Loucy (cell line): Measurements from ENCODE around the gene EPHA5.

Experiments
- H2AFZ ChIP-seq: fragments of 200-600 bp; sonication (generic); 2 replicates; pipeline ENCODE4 v1.6.0; 2016; ENCODE audit warnings: antibody characterized with exemption, mild to moderate bottlenecking, low read length, moderate library complexity
- H3F3A ChIP-seq: fragments of 200-600 bp; 2 replicates; pipeline ENCODE4 v1.6.0; 2016; ENCODE audit warnings: antibody characterized with exemption, low read depth, mild to moderate bottlenecking
- H3K27me3 ChIP-seq: fragments of 200-600 bp; sonication (generic); 2 replicates; pipeline ENCODE4 v1.6.1; 2014; ENCODE audit warnings: low read length, mild to moderate bottlenecking; ENCODE audit not compliant: insufficient read depth, poor library complexity, severe bottlenecking
- H3K36me3 ChIP-seq: fragments of 200-600 bp; sonication (generic); 2 replicates; pipeline ENCODE4 v1.6.1; 2016; ENCODE audit warnings: low read length; ENCODE audit not compliant: insufficient read depth
- H3K4me1 ChIP-seq: fragments of 200-600 bp; sonication (generic); 2 replicates; pipeline ENCODE4 v1.5.1; 2014; ENCODE audit warnings: low read length, mild to moderate bottlenecking; ENCODE audit not compliant: insufficient read depth, poor library complexity, severe bottlenecking
- H3K4me2 ChIP-seq: fragments of 200-600 bp; sonication (generic); 2 replicates; pipeline ENCODE4 v1.6.0; 2014; ENCODE audit warnings: antibody characterized with exemption, low read length, low read depth, mild to moderate bottlenecking; ENCODE audit not compliant: poor library complexity, severe bottlenecking
- H3K4me3 ChIP-seq: fragments of 200-600 bp; sonication (generic); 2 replicates; pipeline ENCODE4 v1.5.1; 2014; ENCODE audit warnings: low read length, mild to moderate bottlenecking, mixed read lengths; ENCODE audit not compliant: poor library complexity, severe bottlenecking
- H3K79me2 ChIP-seq: fragments of 200-600 bp; sonication (generic); 2 replicates; pipeline ENCODE4 v1.6.1; 2014; ENCODE audit warnings: low read length; ENCODE audit not compliant: insufficient read depth
- H3K9ac ChIP-seq: fragments of 200-600 bp; sonication (generic); 2 replicates; pipeline ENCODE4 v1.6.0; 2014; ENCODE audit warnings: mild to moderate bottlenecking, low read depth, low read length, moderate library complexity; ENCODE audit not compliant: poor library complexity, severe bottlenecking
- H3K9me2 ChIP-seq: fragments of 200-600 bp; sonication (generic); replicated peaks from 2 replicates; pipeline ENCODE4 v1.6.1; 2016; ENCODE audit warnings: low read depth, low read length, mixed read lengths
- H3K9me3 ChIP-seq: fragments of 200-600 bp; sonication (generic); 2 replicates; pipeline ENCODE4 v1.6.1; 2014; ENCODE audit warnings: mild to moderate bottlenecking, antibody characterized with exemption, low read length, low read depth; ENCODE audit not compliant: insufficient read depth
- H4K20me1 ChIP-seq: fragments of 200-600 bp; sonication (generic); 2 replicates; pipeline ENCODE4 v1.6.0; 2014; ENCODE audit warnings: antibody characterized with exemption, low read length, mild to moderate bottlenecking; ENCODE audit not compliant: insufficient read depth, poor library complexity, severe bottlenecking
- EZH2phosphoT487 ChIP-seq: fragments of 200-600 bp; IDR thresholded peaks from 2 replicates; pipeline ENCODE4 v1.6.1; 2018; ENCODE audit warnings: antibody characterized with exemption, mild to moderate bottlenecking, moderate library complexity, borderline replicate concordance
- TF ChIP-seq, protein P1 (sequence below): fragments of 200-600 bp; sonication (generic); conservative IDR thresholded peaks from 2 replicates; pipeline ENCODE4 v1.5.1; 2014; ENCODE audit warnings: mild to moderate bottlenecking, antibody characterized with exemption, low read length

The EPHA5 gene

DNA sequence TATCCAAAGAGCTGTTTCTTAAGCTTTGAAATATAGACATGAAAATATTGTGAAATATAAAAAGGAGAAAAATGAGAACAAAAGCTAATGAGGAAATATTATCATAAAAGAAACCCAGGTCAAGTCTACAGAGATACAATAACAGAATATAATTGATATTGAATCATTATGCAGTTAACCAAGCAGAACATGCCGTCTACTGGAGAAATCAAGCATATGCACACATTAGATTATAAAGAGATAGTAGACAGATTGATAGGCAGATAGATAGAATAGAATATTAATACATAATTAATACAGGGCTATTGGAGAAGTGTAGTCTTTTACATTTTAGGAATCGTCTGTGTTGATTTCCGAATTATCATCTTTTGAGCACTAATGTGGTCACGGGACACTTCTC lies 208.5 kb downstream of the EPHA5 start:
- Histone ChIP-seq H3F3A (no peaks in the 10 kb centered on the region), H3K27me3 (no peaks in the 10 kb centered on the region), H3K9me3 (no peaks in the 10 kb centered on the region), H3K9me2 (no peaks in the 10 kb centered on the region), H3K4me2 (no peak overlapping the region), H4K20me1 (no peaks in the 10 kb centered on the region), H3K9ac (no peak overlapping the region), H3K4me1 (no peaks in the 10 kb centered on the region), H3K79me2 (no peaks in the 10 kb centered on the region), H2AFZ (no peak overlapping the region), H3K4me3 (no peak overlapping the region), H3K36me3 (no peaks in the 10 kb centered on the region)
- TF ChIP-seq, protein P1, sequence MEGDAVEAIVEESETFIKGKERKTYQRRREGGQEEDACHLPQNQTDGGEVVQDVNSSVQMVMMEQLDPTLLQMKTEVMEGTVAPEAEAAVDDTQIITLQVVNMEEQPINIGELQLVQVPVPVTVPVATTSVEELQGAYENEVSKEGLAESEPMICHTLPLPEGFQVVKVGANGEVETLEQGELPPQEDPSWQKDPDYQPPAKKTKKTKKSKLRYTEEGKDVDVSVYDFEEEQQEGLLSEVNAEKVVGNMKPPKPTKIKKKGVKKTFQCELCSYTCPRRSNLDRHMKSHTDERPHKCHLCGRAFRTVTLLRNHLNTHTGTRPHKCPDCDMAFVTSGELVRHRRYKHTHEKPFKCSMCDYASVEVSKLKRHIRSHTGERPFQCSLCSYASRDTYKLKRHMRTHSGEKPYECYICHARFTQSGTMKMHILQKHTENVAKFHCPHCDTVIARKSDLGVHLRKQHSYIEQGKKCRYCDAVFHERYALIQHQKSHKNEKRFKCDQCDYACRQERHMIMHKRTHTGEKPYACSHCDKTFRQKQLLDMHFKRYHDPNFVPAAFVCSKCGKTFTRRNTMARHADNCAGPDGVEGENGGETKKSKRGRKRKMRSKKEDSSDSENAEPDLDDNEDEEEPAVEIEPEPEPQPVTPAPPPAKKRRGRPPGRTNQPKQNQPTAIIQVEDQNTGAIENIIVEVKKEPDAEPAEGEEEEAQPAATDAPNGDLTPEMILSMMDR: no peak
- no peak for TF ChIP-seq EZH2phosphoT487

DNA sequence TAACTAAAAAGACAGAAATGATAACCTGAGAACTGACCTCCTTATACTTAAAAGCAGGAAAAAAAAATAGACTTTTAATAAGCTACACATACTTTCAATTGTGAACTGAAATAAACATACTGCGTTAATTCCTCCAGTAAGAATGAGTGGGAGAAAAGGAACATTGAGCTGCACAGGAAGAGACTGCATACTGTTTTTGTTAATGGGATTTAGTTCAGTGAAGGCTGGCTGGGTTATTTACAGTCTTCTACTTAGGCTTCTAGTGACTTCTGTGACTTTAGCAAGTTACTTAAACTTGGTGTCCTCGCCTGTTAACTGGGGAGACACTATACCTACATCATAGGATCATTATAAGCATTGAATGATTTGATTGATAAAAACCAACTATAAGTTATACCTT lies 213.3 kb downstream of the EPHA5 start:
- no peaks in the 10 kb centered on the region for H3K4me1 ChIP-seq
- no peak overlapping the region for H3K4me2 ChIP-seq
- H2AFZ ChIP-seq: no peak overlapping the region
- no peaks in the 10 kb centered on the region for H3F3A ChIP-seq
- no peaks in the 10 kb centered on the region for H3K9me3 ChIP-seq
- H3K36me3 ChIP-seq: no peaks in the 10 kb centered on the region
- no peaks in the 10 kb centered on the region for H3K27me3 ChIP-seq
- no peaks in the 10 kb centered on the region for H3K79me2 ChIP-seq
- no peak for TF ChIP-seq EZH2phosphoT487
- TF ChIP-seq, protein P1: no peak
- no peaks in the 10 kb centered on the region for H3K9me2 ChIP-seq
- H4K20me1 ChIP-seq: no peaks in the 10 kb centered on the region
- no peak overlapping the region for H3K9ac ChIP-seq
- no peak overlapping the region for H3K4me3 ChIP-seq

DNA sequence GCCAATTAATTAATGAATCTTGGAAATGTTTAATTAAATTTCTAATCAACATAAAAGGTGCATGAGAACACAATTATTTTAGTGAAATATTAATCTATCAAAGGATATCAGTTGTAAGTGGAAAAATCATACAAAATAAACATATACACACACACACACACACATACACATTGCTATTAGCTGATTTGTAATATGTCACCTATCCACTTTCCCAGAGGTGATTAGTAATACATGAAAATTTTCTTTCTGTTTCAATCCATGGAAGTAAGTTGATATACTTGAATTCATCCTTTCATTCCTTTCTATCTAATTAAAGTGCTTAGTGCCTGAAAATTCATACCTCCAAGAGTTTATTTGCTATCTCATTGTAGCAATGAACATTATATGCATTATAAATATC lies 213.7 kb downstream of the EPHA5 start:
- TF ChIP-seq, protein P1: no peak
- no peak for TF ChIP-seq EZH2phosphoT487
- H3K36me3 ChIP-seq: no peaks in the 10 kb centered on the region
- no peaks in the 10 kb centered on the region for H3K9me2 ChIP-seq
- H3F3A ChIP-seq: no peaks in the 10 kb centered on the region
- H3K9ac ChIP-seq: no peak overlapping the region
- no peaks in the 10 kb centered on the region for H3K27me3 ChIP-seq
- H3K4me1 ChIP-seq: no peaks in the 10 kb centered on the region
- no peak overlapping the region for H3K4me3 ChIP-seq
- H3K9me3 ChIP-seq: no peaks in the 10 kb centered on the region
- no peak overlapping the region for H3K4me2 ChIP-seq
- no peak overlapping the region for H2AFZ ChIP-seq
- H3K79me2 ChIP-seq: no peaks in the 10 kb centered on the region
- H4K20me1 ChIP-seq: no peaks in the 10 kb centered on the region
